Bronchial epithelial cell (primary cell): ENCODE measurements around the gene RABGAP1L. TPM values are rescaled to one million over a fixed set of nuclear protein-coding genes. Genes with fewer than 3 reads are reported as not detected.
"Not testable (repeated sequence)": the region's sequence is repeated elsewhere in the genome, so short reads cannot be mapped to it uniquely, and the experiment has no call there.

Experiments used
- DNase-seq: peaks from one replicate; pipeline ENCODE4 v3.0.0-alpha.2; 2010; ENCODE audit warnings: low read depth
- FAIRE-seq: peaks from 2 replicates; lab custom pipeline; 2011; peaks lifted over from hg19 to GRCh38; lab: Jason Lieb, UNC
- H3K27me3 ChIP-seq: 2 replicates; pipeline ENCODE4 v1.5.1; 2011; ENCODE audit warnings: low read length; ENCODE audit not compliant: control insufficient read depth, insufficient read depth
- H3K36me3 ChIP-seq: 2 replicates; pipeline ENCODE4 v1.5.1; 2011; ENCODE audit warnings: low read length; ENCODE audit not compliant: control insufficient read depth, insufficient read depth
- H3K4me3 ChIP-seq: 2 replicates; pipeline ENCODE4 v1.5.1; 2011; ENCODE audit warnings: mild to moderate bottlenecking, low read depth, low read length, control low read depth
- total RNA-seq: library from RNA; depleted of rRNA; stranded (reverse); fragments of >200 nt; gene quantifications from 2 replicates; pipeline ENCODE4 v1.2.1, GENCODE V29; 2014
- TF ChIP-seq, protein P1 (sequence below): IDR thresholded peaks from 2 replicates; pipeline ENCODE4 v1.5.1; 2011; ENCODE audit warnings: mild to moderate bottlenecking, moderate library complexity, low read length, control low read depth, inconsistent platforms; ENCODE audit not compliant: insufficient read depth, severe bottlenecking

Gene RABGAP1L
- total RNA-seq, 1 donor from 2014 or later = 37.4 TPM

DNA sequence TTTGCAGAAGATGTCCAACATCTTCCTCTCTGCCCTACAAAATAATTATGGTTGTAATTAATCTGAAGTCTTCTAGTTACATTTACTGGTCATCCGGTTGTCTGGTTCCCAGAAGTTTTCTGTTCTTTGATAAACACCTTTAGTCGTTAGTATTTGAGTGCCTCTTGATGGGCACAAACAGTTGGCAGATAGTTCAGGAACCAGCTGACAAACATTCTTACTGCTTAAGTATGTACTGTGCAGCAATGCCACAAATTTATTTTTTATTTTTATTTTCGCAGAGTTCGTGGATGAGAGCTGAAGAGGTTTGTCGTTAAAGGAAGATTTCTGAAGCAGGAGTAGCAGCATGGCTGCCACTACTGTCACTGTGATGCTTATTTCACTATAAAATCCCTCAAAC lies 84.7 kb downstream of the RABGAP1L start:
- H3K4me3 ChIP-seq = no peak overlapping the region
- no peaks in the 10 kb centered on the region for H3K36me3 ChIP-seq
- DNase-seq (no peak), FAIRE-seq (no peak)
- TF ChIP-seq, protein P1, sequence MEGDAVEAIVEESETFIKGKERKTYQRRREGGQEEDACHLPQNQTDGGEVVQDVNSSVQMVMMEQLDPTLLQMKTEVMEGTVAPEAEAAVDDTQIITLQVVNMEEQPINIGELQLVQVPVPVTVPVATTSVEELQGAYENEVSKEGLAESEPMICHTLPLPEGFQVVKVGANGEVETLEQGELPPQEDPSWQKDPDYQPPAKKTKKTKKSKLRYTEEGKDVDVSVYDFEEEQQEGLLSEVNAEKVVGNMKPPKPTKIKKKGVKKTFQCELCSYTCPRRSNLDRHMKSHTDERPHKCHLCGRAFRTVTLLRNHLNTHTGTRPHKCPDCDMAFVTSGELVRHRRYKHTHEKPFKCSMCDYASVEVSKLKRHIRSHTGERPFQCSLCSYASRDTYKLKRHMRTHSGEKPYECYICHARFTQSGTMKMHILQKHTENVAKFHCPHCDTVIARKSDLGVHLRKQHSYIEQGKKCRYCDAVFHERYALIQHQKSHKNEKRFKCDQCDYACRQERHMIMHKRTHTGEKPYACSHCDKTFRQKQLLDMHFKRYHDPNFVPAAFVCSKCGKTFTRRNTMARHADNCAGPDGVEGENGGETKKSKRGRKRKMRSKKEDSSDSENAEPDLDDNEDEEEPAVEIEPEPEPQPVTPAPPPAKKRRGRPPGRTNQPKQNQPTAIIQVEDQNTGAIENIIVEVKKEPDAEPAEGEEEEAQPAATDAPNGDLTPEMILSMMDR = no peak
- H3K27me3 ChIP-seq = no peaks in the 10 kb centered on the region

DNA sequence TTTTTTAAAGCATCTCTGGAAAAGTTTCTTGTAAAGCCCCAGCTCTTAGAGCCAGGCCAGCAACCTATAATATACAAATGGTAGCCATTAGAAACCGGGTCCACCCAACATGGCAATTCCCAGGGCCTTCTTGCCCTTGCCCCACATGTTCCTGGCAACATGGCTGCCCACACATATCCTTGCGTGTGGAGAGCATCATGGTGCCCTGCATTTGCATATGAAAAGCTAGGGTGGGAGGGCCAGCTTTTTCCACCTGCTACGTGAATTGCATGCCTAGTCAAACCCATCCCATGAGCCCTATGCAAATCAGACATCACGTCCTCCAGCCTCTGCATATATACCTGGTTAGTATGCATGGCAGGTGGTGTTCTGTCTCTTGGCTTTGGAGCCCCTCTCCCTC lies 88.2 kb downstream of the RABGAP1L start:
- TF ChIP-seq, protein P1 = no peak
- Histone ChIP-seq H3K4me3 (no peak overlapping the region), H3K27me3 (no peaks in the 10 kb centered on the region), H3K36me3 (no peaks in the 10 kb centered on the region)
- FAIRE-seq (no peak), DNase-seq (no peak)

DNA sequence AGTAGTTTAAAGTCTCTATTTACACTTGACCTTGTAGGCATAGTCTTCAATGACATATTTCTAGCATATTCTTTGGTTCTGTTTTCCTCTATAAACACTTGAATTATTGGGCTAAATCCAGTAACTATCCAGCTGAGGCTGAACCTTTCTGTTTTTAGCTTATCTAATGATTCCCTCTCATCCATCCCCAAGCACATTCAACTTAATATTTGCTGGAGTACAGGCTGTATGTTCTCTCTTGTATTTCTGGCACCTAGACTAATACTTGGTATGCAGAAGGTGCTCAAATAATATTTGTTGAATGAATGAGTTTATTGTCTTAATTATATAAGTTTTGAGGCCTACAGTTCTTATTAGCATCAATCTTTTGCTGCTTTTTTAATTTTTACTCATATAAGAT lies 88.7 kb downstream of the RABGAP1L start:
- FAIRE-seq = no peak
- TF ChIP-seq, protein P1 = no peak
- H3K4me3 ChIP-seq = no peak overlapping the region

DNA sequence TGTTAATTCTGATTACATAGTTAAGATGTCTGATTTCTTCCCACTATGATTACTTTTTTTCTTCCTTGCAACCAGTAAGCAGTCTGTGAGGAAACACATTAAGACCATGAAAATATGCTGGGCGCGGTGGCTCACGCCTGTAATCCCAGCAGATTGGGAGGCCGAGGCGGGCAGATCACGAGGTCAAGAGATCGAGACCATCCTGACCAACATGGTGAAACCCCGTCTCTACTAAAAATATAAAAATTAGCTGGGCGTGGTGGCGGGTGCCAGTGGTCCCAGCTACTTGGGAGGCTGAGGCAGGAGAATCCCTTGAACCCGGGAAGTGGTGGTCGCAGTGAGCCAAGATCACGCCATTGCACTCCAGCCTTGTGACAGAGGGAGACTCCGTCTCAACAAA lies 97.1 kb downstream of the RABGAP1L start:
- not testable (repeated sequence) for DNase-seq, H3K4me3 ChIP-seq, H3K27me3 ChIP-seq, H3K36me3 ChIP-seq, FAIRE-seq

More for the DNA sequence above, 88.7 kb downstream of the RABGAP1L start:
- DNase-seq = no peak
- Histone ChIP-seq H3K36me3 (no peaks in the 10 kb centered on the region), H3K27me3 (no peaks in the 10 kb centered on the region)

DNA sequence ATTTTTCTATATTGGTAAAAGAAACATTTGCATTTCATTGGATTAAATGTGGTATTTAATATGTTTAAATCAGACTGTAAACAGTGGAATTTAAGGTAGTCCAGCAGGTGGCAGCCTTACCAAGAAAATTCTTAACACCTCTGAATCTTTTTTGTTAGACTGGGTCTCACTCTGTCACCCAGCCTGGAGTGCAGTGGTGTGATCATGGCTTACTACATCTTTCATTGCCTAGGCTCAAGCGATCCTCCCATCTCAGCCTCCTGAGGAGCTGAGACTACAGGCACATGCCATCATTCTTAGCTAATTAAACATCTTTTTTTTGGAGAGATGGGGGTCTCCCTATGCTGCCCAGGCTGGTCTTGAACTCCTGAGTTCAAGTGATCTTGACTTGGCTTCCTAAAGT lies 98.8 kb downstream of the RABGAP1L start:
- DNase-seq (peak; percentile 43), FAIRE-seq (no peak)
- no peaks in the 10 kb centered on the region for H3K36me3 ChIP-seq
- no peak overlapping the region for H3K4me3 ChIP-seq
- H3K27me3 ChIP-seq = no peaks in the 10 kb centered on the region
- TF ChIP-seq, protein P1 = peak; percentile 48

DNA sequence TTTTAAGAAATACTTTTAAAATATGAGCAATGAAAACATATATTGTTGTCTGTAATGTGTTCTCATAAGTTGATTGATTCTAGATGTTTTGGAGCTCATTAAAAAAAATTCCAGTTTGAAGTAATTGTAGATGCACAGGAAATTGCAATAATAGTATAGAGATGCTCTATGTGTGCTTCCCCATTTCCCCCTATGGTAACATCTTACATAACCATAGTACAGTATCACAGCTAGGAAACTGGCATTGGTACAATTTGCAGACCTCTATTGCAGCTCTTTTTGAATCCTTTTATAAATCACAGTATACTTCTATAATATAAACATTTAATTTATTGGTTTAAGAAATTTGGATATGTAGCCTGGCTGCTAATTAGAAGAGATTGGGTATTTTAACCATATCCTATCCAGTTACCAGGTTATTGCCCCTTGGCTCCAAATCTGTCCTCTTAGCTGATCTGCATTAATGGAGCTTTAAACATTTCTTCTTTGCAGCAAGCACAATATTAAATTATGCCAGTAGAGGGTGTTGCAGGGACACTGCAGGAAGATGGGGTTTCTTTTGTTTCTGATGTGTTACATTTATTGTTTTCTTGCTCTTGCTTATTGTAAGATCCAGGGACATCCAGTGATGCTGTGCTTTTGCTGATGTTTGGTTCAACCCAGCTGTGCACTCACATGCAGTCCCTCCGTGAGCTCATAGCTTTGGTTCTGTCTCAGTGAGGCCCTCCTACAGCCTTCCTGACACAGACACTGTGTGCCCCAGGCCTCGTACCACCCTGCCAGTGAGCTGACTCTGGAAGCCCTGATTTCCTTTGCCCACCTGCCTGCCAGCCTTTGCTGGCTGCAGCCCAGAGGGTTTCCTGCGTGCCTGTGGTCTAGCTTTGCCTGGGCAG lies 103.3 kb downstream of the RABGAP1L start:
- peak; percentile 58 for DNase-seq
- FAIRE-seq = no peak

More for the DNA sequence above, 103.3 kb downstream of the RABGAP1L start:
- Histone ChIP-seq H3K27me3 (no peaks in the 10 kb centered on the region), H3K36me3 (no peaks in the 10 kb centered on the region), H3K4me3 (no peak overlapping the region)
- TF ChIP-seq, protein P1 = peak; percentile 67
